8988T (cell line): ENCODE data around the gene ST6GALNAC3.

Experiments
- DNase-seq: peaks from one replicate; pipeline ENCODE4 v3.0.0; 2011

The ST6GALNAC3 gene

GRCh38 chr1:76256289-76257223, 182.0 kb downstream of the ST6GALNAC3 start:
- DNase-seq, result no peak

GRCh38 chr1:76257823-76258222, 183.3 kb downstream of the ST6GALNAC3 start:
- no peak for DNase-seq

- no peak for DNase-seq
Observed at GRCh38 chr1:76259270-76259669, 184.7 kb downstream of the ST6GALNAC3 start.

GRCh38 chr1:76260279-76260678, 185.7 kb downstream of the ST6GALNAC3 start:
- no peak for DNase-seq

GRCh38 chr1:76262601-76263000, 188.1 kb downstream of the ST6GALNAC3 start:
- DNase-seq, result no peak

- DNase-seq, result no peak
Observed at GRCh38 chr1:76264642-76265041, 190.1 kb downstream of the ST6GALNAC3 start.

GRCh38 chr1:76266762-76267161, 192.2 kb downstream of the ST6GALNAC3 start:
- no peak for DNase-seq

GRCh38 chr1:76267631-76268030, 193.1 kb downstream of the ST6GALNAC3 start:
- no peak for DNase-seq

GRCh38 chr1:76268341-76268740, 193.8 kb downstream of the ST6GALNAC3 start:
- DNase-seq, result no peak

GRCh38 chr1:76269155-76269554, 194.6 kb downstream of the ST6GALNAC3 start:
- DNase-seq, result no peak

GRCh38 chr1:76274302-76274701, 199.8 kb downstream of the ST6GALNAC3 start:
- no peak for DNase-seq

GRCh38 chr1:76274718-76275117, 200.2 kb downstream of the ST6GALNAC3 start:
- no peak for DNase-seq

GRCh38 chr1:76278711-76279100, 204.2 kb downstream of the ST6GALNAC3 start:
- no peak for DNase-seq

GRCh38 chr1:76279101-76279748, 204.7 kb downstream of the ST6GALNAC3 start:
- DNase-seq, result no peak

- DNase-seq, result no peak
Observed at GRCh38 chr1:76281306-76281705, 206.8 kb downstream of the ST6GALNAC3 start.

- DNase-seq, result no peak
Observed at GRCh38 chr1:76284842-76285241, 210.3 kb downstream of the ST6GALNAC3 start.

GRCh38 chr1:76285578-76286135, 211.1 kb downstream of the ST6GALNAC3 start:
- DNase-seq, result no peak

GRCh38 chr1:76287917-76288316, 213.4 kb downstream of the ST6GALNAC3 start:
- no peak for DNase-seq

GRCh38 chr1:76288758-76289483, 214.4 kb downstream of the ST6GALNAC3 start:
- no peak for DNase-seq

- DNase-seq, result no peak
Observed at GRCh38 chr1:76289692-76290091, 215.1 kb downstream of the ST6GALNAC3 start.

GRCh38 chr1:76290271-76290670, 215.7 kb downstream of the ST6GALNAC3 start:
- DNase-seq, result no peak

GRCh38 chr1:76291191-76291590, 216.6 kb downstream of the ST6GALNAC3 start:
- no peak for DNase-seq

GRCh38 chr1:76291737-76292136, 217.2 kb downstream of the ST6GALNAC3 start:
- DNase-seq, result no peak
